Hepatocyte (in vitro differentiated cells): Measurements from ENCODE around the gene ZDHHC14.

ENCODE experiments used
- EZH2 ChIP-seq: fragments of 200-600 bp; sonication (generic); IDR thresholded peaks from 2 replicates; pipeline ENCODE4 v1.6.1; 2016; ENCODE audit warnings: antibody characterized with exemption, mild to moderate bottlenecking, borderline replicate concordance
- EZH2phosphoT487 ChIP-seq: fragments of 200-600 bp; sonication (generic); IDR thresholded peaks from one replicate; pipeline ENCODE4 v1.6.1; 2018; ENCODE audit warnings: antibody characterized with exemption, mild to moderate bottlenecking, low read depth, moderate library complexity; ENCODE audit not compliant: unreplicated experiment, severe bottlenecking
- TF ChIP-seq, protein P1 (sequence below): fragments of 200-600 bp; sonication (generic); IDR thresholded peaks from 2 replicates; pipeline ENCODE4 v1.5.1; 2016; ENCODE audit warnings: antibody characterized with exemption, mild to moderate bottlenecking; ENCODE audit not compliant: poor library complexity

- TF ChIP-seq, protein P1, sequence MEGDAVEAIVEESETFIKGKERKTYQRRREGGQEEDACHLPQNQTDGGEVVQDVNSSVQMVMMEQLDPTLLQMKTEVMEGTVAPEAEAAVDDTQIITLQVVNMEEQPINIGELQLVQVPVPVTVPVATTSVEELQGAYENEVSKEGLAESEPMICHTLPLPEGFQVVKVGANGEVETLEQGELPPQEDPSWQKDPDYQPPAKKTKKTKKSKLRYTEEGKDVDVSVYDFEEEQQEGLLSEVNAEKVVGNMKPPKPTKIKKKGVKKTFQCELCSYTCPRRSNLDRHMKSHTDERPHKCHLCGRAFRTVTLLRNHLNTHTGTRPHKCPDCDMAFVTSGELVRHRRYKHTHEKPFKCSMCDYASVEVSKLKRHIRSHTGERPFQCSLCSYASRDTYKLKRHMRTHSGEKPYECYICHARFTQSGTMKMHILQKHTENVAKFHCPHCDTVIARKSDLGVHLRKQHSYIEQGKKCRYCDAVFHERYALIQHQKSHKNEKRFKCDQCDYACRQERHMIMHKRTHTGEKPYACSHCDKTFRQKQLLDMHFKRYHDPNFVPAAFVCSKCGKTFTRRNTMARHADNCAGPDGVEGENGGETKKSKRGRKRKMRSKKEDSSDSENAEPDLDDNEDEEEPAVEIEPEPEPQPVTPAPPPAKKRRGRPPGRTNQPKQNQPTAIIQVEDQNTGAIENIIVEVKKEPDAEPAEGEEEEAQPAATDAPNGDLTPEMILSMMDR = no peak
- TF ChIP-seq EZH2 (no peak), EZH2phosphoT487 (no peak)
These were observed 103.2 kb downstream of the ZDHHC14 start for GRCh38 chr6:157484181-157484580.
